ENCODE data around the gene EDDM13.
"Not testable (repeated sequence)": the region's sequence is repeated elsewhere in the genome, so short reads cannot be mapped to it uniquely, and the experiment has no call there.

EDDM13 gene

GRCh38 chr19:56272161-56272798 is at the start of gene EDDM13:
TSS of gene EDDM13 (plus strand) at chr19:56272748. CDS start at chr19:56272835, 87 bp downstream.
- no peak for DNase-seq (ENCODE audit: low read depth in 2 of 2)

- DNase-seq (ENCODE audit: low read depth in 2 of 2) = no peak
Measured at GRCh38 chr19:56222901-56223300, 49.6 kb upstream of the EDDM13 start.

- DNase-seq (ENCODE audit: low read depth in 2 of 2) = no peak
Measured at GRCh38 chr19:56223481-56223880, 49.1 kb upstream of the EDDM13 start.

- DNase-seq (ENCODE audit: low read depth in 2 of 2) = no peak
Measured at GRCh38 chr19:56245121-56245740, 27.3 kb upstream of the EDDM13 start.

GRCh38 chr19:56245764-56246163 is 26.8 kb upstream of the EDDM13 start:
- DNase-seq (ENCODE audit: low read depth in 2 of 2) = not testable (repeated sequence)

- not testable (repeated sequence) for DNase-seq (ENCODE audit: low read depth in 2 of 2)
Measured at GRCh38 chr19:56248736-56249338, 23.7 kb upstream of the EDDM13 start.

- peak; percentile 62 to 67 for DNase-seq (ENCODE audit: low read depth in 2 of 2)
Measured at GRCh38 chr19:56252699-56253422, 19.7 kb upstream of the EDDM13 start.

- no peak for DNase-seq (ENCODE audit: low read depth in 2 of 2)
Measured at GRCh38 chr19:56253737-56254136, 18.8 kb upstream of the EDDM13 start.

GRCh38 chr19:56258272-56258671 is 14.3 kb upstream of the EDDM13 start:
- no peak for DNase-seq (ENCODE audit: low read depth in 2 of 2)

GRCh38 chr19:56261145-56261544 is 11.4 kb upstream of the EDDM13 start:
- DNase-seq (ENCODE audit: low read depth in 2 of 2) = no peak

GRCh38 chr19:56261932-56262331 is 10.6 kb upstream of the EDDM13 start:
- not testable (repeated sequence) for DNase-seq (ENCODE audit: low read depth in 2 of 2)

- DNase-seq (ENCODE audit: low read depth in 2 of 2) = no peak
Measured at GRCh38 chr19:56263319-56263718, 9.2 kb upstream of the EDDM13 start.

- DNase-seq (ENCODE audit: low read depth in 2 of 2) = no peak
Measured at GRCh38 chr19:56266051-56266450, 6.5 kb upstream of the EDDM13 start.

GRCh38 chr19:56269348-56269747 is 3.2 kb upstream of the EDDM13 start:
- DNase-seq (ENCODE audit: low read depth in 2 of 2) = no peak

- no peak for DNase-seq (ENCODE audit: low read depth in 2 of 2)
Measured at GRCh38 chr19:56270676-56271075, 1.9 kb upstream of the EDDM13 start.

GRCh38 chr19:56271151-56271550 is 1.4 kb upstream of the EDDM13 start:
- no peak for DNase-seq (ENCODE audit: low read depth in 2 of 2)

- no peak for DNase-seq (ENCODE audit: low read depth in 2 of 2)
Measured at GRCh38 chr19:56273563-56274117, 1.1 kb downstream of the EDDM13 start.

GRCh38 chr19:56282809-56283208 is 10.3 kb downstream of the EDDM13 start:
- DNase-seq (ENCODE audit: low read depth in 2 of 2) = no peak

GRCh38 chr19:56284746-56285145 is 12.2 kb downstream of the EDDM13 start:
- no peak for DNase-seq (ENCODE audit: low read depth in 2 of 2)

- no peak for DNase-seq (ENCODE audit: low read depth in 2 of 2)
Measured at GRCh38 chr19:56290104-56290503, 17.6 kb downstream of the EDDM13 start.

GRCh38 chr19:56291867-56292266 is 19.3 kb downstream of the EDDM13 start:
- no peak for DNase-seq (ENCODE audit: low read depth in 2 of 2)

- DNase-seq (ENCODE audit: low read depth in 2 of 2) = no peak
Measured at GRCh38 chr19:56294549-56294948, 22.0 kb downstream of the EDDM13 start.
